Activated naive CD4-positive, alpha-beta T cell treated with anti-CD3 and anti-CD28 coated beads, Interleukin-2, amount 10 ng/mL, durations not matched to agents 5 hours and 36 hours (primary cell): Measurements from ENCODE around the gene PCARE. TPM values are rescaled to one million over a fixed set of nuclear protein-coding genes. Genes with fewer than 3 reads are reported as not detected.

Source experiments
- total RNA-seq, 2 experiments: library from RNA; stranded (reverse); gene quantifications; one replicate each; pipeline ENCODE4 v1.2.3, GENCODE V29; 2021

Gene PCARE
- not detected for total RNA-seq

DNA sequence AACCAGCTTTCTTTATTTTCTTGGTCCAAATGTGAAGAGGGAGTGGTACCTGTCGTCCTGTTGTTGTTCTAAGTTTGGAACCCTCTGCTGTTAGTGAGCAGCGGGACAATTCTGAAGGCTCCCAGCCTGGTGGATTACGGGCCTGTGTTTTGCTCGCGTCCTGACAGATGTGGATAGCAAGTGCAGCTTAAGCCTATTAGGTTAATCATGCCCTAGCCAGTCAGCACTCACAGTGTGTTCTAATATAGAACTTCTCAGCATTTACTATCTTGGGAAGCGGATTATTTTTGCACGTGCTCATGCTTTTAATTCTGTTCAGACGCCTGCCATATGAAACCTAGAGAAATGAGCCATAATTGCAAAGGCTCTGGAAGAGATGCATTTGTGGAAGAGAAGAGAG is at the start of gene PCARE:
Gene PCARE (minus strand): TSS at position 113 of the 400 bp plus-strand sequence. CDS start 262 bp downstream, outside the sequence.

DNA sequence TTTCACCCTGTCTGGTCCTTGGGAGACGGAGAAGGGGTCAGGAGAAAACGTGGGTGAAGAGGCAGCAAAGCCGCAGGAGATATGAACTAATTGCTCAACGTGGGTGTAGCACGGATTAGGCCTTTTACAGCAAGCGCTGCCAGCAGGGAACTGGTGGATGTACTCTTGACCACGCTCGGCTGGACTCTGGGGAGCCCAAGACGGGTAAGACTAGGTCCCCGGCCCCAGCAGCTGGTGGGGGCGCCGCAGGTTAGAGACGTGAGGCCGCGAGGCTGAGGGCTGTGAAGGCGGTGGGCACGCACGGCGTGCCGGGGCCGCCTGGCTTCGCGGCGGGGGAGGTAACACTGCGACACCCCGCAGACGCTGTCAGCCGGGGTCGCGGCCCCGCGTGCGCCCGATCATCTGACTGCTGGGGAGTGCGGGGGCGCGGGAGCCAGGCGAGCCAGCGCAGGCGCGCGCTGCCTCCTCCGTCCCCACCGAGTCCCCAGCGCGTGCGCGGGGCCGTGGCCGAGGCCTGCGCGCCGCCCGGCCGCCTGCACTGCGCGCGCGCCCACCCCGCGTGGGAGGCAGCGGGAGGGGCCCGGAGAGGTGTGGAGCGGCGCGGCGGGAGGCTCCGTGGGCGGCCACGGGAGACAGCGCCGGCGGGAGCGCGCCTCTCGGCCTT is 40.8 kb upstream of the PCARE start, which contains the start of gene CLIP4:
Gene CLIP4 (plus strand): TSS at position 470 of the 664 bp plus-strand sequence. CDS start 5,974 bp downstream, outside the sequence.

Other genes starting within 250 kb of the PCARE start
- gene TRMT61B, start 204.2 kb downstream of the PCARE start, total RNA-seq: 10 to 100 TPM; 13.1 to 14.6 TPM
- gene WDR43, start 179.9 kb downstream of the PCARE start, total RNA-seq: 10 to 100 TPM; 59.4 to 61.3 TPM
- 1 to 10 TPM; 4.0 to 4.6 TPM for gene TOGARAM2, start 93.2 kb downstream of the PCARE start, total RNA-seq
- gene CLIP4, start 40.9 kb upstream of the PCARE start, total RNA-seq: 10 to 100 TPM; 33.7 to 34.8 TPM